SK-N-DZ (cell line): ENCODE measurements around the gene ARPC1B.
"Not testable (repeated sequence)": the region's sequence is repeated elsewhere in the genome, so short reads cannot be mapped to it uniquely, and the experiment has no call there.

ENCODE experiments used
- DNase-seq: peaks from one replicate; pipeline ENCODE4 v3.0.0-alpha.2; 2015; ENCODE audit warnings: low spot score

The ARPC1B gene

DNA sequence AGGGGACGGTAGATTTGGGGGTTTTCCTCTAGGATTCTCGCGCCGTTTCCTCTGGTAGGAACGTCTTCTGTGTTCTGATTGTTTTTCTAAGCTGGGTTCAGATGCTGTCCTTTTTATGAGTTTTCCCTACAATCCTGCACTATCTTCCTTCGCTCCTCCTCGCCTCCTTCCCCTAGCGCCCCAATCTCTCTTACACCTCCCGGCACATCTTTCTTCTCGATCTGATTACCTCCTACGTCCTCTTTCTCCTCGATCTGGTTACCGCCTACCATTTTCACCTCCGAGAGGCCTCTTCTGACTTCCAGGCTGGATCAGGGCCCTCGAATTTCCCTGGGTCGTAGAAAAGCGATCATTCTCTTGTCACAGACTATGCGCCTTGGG is 34.7 kb downstream of the ARPC1B start:
- no peak for DNase-seq

DNA sequence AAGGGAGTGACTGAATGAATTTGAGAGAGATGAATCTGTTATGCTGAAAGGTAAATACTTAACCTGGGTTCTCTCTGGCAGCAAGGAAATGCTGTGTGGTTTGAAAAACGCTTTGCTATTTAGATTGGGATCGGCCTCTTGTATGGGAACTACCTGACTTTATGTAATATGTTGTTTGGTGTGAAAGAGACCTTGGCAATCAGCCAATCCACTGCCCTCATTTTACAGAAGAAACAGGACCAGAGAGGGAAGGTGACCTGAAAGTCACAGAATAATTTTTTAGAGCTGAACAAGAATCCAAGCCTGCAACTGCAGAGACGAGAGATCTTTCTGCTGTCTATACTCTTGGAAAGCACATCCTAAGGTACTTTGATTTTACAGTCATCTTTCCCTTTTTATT is 35.3 kb downstream of the ARPC1B start:
- DNase-seq, result no peak

DNA sequence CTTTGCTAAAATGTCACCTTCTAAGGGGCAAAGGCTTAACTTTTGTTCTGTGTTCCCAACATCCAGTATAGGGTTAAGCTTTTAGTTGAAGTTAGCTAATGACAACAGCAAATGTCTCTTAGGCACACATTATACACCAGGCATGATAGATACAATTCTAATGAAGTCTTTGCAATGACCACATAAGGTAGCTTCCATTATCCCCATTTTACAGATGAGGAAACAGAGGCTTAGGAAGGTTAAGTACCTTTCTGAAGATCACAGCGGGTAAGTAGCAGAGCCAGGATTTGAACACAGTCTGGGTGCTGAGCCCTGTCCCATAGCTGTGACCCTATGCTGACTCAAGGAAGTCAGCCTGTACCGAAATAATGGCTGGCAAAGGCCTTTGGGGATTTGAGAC is 36.1 kb downstream of the ARPC1B start:
- no peak for DNase-seq

DNA sequence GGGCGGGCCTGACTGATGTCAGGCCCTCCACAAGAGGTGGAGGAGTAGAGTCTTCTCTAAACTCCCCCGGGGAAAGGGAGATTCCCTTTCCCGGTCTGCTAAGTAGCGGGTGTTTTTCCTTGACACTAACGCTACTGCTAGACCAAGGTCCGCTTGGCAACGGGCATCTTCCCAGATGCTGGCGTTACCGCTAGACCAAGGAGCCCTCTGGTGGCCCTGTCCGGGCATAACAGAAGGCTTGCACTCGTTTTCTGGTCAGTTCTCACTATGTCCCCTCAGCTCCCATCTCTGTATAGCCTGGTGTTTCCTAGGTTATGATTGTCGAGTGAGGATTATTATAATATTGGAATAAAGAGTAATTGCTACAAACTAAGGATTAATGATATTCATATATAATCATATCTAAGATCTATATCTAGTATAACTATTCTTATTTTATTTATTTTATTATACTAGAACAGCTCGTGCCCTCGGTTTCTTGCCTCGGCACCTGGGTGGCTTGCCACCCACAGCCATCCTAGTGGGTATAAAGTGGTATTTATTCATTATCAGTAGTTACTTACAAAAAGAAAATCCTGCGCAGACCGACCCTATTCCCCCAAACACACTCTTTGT is 41.1 kb downstream of the ARPC1B start:
- DNase-seq, result peak; percentile 43

DNA sequence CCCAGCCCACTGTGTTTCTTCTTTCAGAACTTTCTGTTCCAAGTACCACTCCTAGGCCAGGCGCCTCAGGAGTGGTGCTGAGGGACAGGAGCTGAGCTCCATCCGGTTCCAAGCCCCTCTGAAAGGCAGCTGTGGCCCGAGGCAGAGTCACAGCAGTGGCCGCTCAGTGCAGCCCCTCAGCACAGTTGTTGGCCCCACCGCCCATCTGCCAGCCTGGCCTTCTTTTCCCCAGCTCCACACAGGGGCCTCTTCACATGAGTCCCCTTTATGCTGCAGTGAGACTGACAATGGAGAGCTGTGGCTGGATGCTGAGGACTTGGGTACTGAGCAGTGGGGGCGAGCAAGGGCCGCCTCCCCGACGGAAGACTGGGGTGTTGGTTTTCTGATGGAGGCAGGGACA is 43.7 kb downstream of the ARPC1B start:
- DNase-seq, result no peak

DNA sequence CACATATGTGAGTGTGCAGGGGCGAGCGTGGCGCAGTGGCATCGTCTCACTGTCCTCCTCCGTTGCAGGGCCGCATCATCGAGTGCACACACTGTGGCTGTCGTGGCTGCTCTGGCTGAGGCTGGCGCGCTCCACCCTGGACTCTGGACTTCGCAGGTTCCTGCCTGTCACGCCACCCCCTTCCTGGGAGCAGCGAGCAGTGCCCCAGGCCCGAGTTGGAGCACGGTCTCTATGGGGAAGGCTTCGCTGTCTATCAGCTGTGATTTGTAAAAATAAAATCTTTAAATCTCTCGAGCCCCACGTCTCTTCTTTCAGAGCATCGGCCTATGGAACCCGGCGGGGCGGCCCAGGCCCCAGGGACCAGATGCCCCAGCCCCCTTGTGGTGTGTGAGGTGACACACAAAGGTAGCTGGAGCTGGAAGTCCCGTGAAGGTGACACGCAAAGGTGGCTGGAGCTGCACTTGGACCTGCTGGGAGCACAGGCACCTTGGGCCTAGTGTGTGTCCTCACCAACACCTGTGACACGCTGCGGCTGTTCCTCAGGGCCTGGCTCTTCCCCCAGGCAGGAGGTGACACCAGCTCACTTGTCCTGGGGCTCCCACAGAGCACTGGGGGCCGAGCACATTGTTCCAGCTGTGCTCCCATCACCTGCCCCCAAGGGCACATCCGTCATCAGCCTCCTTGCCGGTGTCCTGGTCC is 44.9 kb downstream of the ARPC1B start:
- no peak for DNase-seq

DNA sequence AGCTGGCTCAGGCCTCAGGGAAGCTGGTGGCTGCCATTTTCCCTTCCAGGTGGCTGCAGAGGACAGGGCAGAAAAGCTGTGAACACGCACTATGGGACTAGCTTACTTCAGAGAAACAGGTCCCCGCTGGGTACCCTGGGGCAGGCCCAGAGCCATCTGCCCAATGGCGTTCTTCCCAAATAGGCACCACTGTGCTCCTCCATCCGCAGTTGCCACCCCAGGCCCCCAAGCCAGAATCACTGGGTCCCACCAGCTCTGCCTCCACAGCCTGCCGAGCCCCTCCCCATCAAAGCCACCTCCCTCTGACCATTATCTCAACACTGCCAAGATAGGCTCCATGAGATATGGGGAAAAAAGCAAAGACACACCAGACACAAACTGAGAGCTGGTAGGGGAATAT is 45.7 kb downstream of the ARPC1B start:
- no peak for DNase-seq

DNA sequence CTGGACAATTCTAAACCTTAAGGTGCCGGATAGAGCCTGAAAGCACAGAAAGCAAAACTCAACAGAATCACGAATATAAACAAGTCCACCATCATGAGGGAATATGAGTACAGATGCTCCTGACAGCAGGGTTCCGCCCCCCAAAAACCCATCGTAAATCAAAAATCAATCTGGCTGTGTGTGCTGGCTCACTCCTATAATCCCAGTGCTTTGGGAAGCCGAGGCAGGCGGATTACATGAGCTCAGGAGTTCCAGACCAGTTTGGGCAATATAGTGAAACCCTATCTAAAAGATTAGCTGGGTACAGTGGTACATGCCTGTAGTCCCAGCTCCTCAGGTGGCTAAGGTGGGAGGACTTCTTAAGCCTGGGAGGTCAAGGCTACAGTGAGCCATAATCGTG is 46.5 kb downstream of the ARPC1B start:
- DNase-seq, result no peak

DNA sequence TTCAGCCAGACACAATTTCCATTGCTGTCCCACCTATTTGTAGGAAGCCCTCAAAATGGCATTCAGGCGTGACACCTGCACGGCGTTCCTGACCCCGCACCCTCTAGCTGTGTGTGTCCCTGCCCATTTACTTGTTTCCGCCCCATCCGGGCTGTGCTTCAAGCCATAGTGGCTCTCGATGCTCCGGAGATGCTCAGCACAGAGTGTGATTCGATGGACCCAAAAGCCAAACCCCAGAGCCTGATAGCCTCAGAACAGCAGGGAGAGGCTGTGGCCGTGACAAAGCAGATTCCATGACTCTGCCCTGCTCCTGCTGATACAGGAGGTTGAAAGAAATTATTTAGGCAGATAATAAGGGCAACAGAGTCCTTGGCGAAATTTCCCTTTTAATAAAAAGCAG is 47.7 kb downstream of the ARPC1B start:
- DNase-seq, result no peak

DNA sequence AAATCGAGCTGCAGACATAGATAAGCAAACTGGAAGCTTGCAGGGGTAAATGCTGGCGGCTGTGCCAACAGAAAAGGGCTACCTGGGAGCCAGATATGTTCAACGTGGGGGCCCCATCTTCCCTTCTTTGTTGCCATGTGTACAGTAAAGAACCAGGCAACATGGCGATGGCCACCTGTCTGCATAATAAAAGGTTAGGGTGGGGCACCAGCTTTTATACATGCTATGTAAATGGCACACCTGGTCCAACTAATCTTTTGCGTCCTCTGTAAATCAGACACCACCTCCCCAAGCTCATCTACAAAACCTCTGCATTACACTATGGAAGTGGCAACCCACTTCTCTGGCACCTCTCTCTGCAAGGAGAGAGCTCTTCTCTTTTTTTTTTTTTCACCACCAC is 48.1 kb downstream of the ARPC1B start:
- DNase-seq, result no peak

DNA sequence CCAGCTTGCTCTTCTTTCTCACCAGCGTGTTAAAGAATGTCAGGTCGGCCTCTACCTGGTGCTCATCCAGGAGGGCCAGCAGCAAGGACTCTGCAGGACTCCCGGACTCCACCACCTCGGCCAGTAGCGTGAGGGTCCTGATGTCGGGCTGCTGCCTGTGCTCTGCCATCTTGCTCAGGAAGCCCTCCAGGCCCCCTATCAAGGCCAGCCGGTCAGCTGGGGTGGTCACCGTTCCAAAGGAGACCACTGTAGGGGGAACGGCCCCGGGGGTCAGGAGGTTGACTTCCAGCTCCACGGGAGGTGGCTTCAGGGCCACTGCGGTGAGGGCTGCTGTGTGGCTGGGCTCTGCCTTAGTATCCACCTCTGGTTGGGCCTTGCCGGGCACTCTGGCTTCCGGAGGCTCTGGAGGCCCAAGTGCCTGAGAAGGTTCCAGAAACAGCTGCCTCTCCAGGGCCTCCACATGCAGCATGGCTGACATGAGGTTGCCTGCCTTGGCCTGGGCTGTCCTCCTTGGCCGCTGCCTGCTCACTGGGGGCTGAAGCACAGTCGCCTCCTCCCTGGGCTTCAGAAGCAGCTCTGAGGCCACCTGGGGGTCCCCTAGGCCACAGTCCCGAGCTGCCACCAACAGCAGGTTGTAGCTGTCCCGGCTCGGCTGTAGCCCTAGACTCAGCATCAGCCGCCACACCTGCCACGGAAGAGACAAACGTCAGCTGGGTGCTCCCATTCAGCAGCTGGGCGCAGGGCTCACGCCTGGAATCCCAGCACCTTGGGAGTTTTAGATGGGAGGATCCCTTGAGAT is 50.6 kb downstream of the ARPC1B start:
- no peak for DNase-seq

DNA sequence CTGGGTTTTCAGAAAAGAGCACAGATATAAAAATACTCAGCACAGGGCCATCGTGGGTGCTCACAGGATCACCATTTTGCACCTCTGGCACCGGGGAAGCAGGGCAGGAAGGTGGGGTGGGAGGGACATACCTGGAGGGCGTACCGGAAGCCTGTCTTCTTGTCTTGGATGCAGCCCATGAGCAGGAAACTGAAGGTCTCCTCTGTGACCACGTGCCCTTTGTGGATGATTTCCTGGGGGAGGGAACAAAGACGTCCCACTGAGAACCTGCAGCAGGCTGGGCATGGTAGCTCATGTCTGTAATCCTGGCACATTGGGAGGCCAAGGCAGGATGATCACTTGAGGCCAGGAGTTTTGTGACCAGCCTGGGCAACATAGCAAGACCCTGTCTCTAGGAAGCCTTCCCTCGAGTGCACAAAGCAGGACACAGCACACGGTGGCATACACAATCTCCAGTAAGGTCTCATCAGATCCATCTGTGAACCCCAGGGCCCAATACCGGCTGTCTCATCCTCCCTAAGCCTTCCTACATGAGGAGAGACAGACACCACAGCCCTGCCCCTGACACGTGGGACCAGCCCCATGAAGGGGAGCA is 54.5 kb downstream of the ARPC1B start:
- DNase-seq, result no peak

DNA sequence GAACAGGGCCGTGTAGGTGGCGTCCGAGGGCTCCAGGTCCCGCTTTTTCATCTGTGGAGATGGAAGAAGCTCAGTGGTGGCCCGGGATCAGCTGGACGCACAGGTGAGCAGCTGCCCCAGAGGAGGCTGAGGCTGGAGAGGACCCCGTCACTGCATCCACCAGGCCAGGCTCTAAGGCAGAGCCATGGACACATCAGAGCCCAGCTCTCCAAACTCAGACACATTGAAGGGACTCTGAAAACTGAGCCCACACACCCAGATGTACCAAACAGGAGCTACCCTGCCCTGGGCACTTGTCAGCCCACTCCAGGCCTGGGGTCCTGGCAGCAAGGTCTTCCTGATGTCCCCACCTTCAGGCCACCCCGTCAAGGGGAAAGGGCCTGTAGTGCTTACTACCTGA is 55.2 kb downstream of the ARPC1B start:
- no peak for DNase-seq

DNA sequence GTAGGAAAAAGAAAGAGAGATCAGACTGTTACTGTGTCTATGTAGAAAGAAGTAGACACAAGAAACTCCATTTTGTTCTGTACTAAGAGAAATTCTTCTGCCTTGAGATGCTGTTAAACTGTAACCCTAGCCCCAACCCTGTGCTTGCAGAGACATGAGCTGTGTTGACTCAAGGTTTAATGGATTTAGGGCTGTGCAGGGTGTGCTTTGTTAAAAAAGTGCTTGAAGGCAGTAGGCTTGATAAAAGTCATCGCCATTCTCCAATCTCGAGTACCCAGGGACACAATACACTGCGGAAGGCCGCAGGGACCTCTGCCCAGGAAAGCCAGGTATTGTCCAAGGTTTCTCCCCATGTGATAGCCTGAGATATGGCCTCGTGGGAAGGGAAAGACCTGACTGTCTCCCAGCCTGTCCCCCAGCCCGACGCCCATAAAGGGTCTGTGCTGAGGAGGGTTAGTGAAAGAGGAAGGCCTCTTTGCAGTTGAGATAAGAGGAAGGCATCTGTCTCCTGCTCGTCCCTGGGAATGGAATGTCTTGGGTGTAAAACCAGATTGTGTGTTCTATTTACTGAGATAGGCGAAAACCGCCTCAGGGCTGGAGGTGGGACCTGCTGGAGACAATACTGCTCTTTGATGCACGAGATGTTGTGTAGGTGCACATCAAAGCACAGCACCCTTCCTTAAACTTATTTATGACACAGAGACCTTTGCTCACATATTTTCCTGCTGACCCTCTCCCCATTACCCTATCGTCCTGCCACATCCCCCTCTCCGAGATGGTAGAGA is 57.4 kb downstream of the ARPC1B start:
- not testable (repeated sequence) for DNase-seq

DNA sequence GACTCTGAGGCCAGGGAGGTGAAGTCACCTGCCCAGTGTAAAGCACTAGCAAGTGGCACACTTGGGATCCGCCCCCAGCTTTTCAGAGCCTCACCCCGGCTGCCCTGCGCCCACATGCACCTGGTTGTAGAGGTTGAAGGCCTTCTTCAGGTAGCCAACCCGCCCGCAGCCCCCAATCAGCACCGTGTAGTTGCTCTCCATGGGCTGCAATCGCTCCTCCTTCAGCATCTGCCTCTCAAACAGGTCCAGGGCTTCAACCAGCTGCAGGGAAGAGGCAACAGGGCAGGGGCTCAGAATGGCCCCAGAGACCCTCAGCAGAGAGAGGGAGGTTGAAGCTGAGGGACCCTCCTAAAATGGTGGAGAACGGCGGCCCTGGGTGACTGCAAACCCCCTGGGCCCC is 58.6 kb downstream of the ARPC1B start:
- DNase-seq, result no peak

DNA sequence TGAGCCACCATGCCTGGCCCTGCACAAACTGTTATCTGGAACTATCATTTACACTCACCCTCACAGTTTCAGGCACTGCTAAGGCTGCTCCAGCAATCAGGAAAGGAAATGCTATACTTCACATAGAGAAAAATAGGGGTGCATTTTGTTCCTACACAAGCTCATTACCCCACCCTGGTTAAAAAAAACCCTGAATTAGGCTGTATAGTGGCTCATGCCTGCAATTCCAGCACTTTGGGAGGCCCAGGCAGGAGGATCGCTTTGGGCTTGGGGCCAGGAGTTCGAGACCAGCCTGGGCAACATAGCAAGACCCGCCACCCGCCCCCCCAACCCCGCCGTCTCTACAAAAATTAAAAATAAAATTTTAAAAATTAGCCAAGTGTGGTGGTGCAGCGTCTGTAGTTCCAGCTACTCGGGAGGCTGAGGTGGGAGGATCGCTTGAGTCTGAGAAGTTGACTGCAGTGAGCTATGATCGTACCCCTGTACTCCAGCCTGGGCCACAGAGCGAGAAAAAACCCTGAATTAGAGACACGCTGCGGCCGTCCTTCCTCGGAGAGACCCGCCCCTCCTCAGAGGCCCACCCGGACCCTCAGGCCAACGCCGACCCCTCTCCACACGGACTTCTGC is 63.5 kb downstream of the ARPC1B start:
- DNase-seq, result no peak

DNA sequence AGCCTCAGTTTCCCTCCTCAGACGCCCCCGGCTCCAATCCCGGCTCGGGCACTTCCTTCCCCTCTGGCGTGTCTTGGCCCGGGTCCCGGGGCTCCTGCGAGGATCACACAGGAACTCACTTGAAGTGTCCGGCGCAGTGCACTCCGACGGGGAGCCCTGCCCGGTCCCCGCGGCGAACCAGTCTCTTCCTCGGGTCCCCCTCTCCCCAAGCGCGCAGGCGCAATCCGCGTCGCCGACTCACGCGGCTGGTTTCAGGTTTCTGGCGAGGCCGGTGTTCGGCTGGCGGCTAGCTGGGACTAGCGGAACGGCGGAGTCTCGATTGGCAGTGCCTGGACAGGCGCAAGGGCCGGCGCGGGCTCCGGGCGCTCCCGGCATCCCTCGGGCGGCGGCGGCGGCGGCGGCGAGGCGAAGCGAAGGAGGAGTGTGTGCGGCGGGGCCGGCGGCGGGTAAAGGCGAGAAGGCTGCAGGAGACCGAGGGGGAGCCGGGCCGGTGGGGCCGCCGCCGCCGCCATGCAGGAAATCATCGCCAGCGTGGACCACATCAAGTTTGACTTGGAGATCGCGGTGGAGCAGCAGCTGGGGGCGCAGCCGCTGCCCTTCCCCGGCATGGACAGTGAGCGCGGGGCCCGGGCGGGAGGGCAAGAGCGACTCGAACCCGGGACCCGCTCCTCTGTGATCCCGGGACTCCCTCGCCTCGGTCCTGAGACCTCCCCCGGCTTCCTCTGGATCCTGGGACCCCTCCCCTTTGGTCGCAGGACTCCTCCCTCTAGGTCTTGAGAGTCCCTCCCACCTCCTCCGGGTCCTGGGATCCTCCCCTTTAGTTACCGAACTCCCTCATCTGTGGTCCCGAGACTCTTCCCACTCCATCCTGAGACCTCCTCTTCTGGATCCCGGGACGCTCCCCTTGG is 64.3 kb downstream of the ARPC1B start, which contains the start of the genes CPSF4 and PTCD1:
TSS of gene CPSF4 (plus strand) at position 371 of the 908 bp plus-strand sequence. CDS start at position 511, 140 bp downstream.
TSS of gene PTCD1 (minus strand) at position 226 of the 908 bp plus-strand sequence. CDS start 3,556 bp downstream, outside the sequence.
- peak; percentile 95 for DNase-seq

DNA sequence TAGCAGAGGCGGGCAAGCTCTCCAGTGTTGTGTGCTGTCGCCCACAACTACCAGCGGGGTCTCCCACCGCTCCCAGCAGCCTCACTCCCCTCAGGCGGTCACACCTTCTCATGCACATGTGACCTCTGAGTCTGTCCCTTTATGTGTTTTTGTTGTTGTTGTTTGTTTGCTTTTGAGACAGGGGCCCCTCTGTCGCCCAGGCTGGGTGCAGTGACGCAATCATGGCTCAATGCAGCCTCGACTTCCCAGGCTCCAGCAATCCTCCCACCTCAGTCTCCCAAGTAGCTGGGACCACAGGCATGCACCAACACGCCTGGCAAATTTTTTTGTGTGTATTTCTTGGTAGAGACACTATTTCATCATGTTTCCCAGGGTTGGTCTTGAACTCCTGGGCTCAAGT is 65.7 kb downstream of the ARPC1B start:
- DNase-seq, result no peak
